ENCODE data around the gene CACNA1A. TPM values are rescaled to one million over a fixed set of nuclear protein-coding genes. Genes with fewer than 3 reads are reported as not detected.
"Not testable (repeated sequence)": the region's sequence is repeated elsewhere in the genome, so short reads cannot be mapped to it uniquely, and the experiment has no call there.

The CACNA1A gene
- total RNA-seq, 2 experiments from 2014 or later: 0.25 to 0.35 TPM

GRCh38 chr19:13211426-13212308 lies 294.6 kb downstream of the CACNA1A start:
- ChIA-PET POLR2A (interaction anchor here (0.6 kb wide), 1 partner anchor 15 kb away, joined by 4 read pairs; no protein-coding TSS in a partner anchor), CTCF (interaction anchor here (0.6 to 1.8 kb wide), 5 partner anchors 22 to 222 kb away, joined by 3 to 5 read pairs (median 3); no protein-coding TSS in a partner anchor)
- Mint-ChIP-seq H3K9me3 (ENCODE audit: low read depth) (no peaks in the 10 kb centered on the region), H3K36me3 (ENCODE audit: low read depth) (no peaks in the 10 kb centered on the region), H3K27me3 (no peaks in the 10 kb centered on the region), H3K27ac (peak overlapping the region; percentile 25), H3K4me3 (no peak overlapping the region), H3K4me1 (peaks cover 30% of the 10 kb centered on the region)
- intact Hi-C loops (cut with DNase I, micrococcal nuclease): loop anchor here in 1 of 2 experiments (5.0 kb wide), 1 partner anchor 51 kb away; no protein-coding TSS in a partner anchor
- DNase-seq (no peak), ATAC-seq (no peak)

- peaks cover 28% of the 10 kb centered on the region for H3K4me1 Mint-ChIP-seq
- no peaks in the 10 kb centered on the region for H3K9me3 Mint-ChIP-seq (ENCODE audit: low read depth)
- no peaks in the 10 kb centered on the region for H3K27me3 Mint-ChIP-seq
- H3K36me3 Mint-ChIP-seq (ENCODE audit: low read depth): no peaks in the 10 kb centered on the region
- intact Hi-C loops (cut with DNase I, micrococcal nuclease): loop anchor here in 1 of 2 experiments (5.0 kb wide), 1 partner anchor 51 kb away; no protein-coding TSS in a partner anchor
- ATAC-seq (no peak), DNase-seq (no peak)
- H3K4me3 Mint-ChIP-seq: no peak overlapping the region
- H3K27ac Mint-ChIP-seq: no peak overlapping the region
- POLR2A ChIA-PET: interaction anchor here (0.6 to 1.0 kb wide), 2 partner anchors 10 to 14 kb away, joined by 3 to 4 read pairs; no protein-coding TSS in a partner anchor
- CTCF ChIA-PET: interaction anchor here (0.6 to 1.8 kb wide), 4 partner anchors 57 to 221 kb away, joined by 3 to 5 read pairs (median 3); no protein-coding TSS in a partner anchor
These were observed 295.3 kb downstream of the CACNA1A start for GRCh38 chr19:13210941-13211340.

- ATAC-seq: no peak
- Mint-ChIP-seq H3K9me3 (ENCODE audit: low read depth) (no peaks in the 10 kb centered on the region), H3K36me3 (ENCODE audit: low read depth) (no peaks in the 10 kb centered on the region), H3K27ac (no peak overlapping the region), H3K27me3 (no peaks in the 10 kb centered on the region), H3K4me3 (no peak overlapping the region), H3K4me1 (peaks cover 22% of the 10 kb centered on the region)
- DNase-seq: no peak
- ChIA-PET POLR2A (interaction anchor here (1.0 kb wide), 1 partner anchor 10 kb away, joined by 3 read pairs; no protein-coding TSS in a partner anchor), CTCF (interaction anchor here (0.6 to 1.8 kb wide), 3 partner anchors 45 to 180 kb away, joined by 3 to 5 read pairs (median 4); no protein-coding TSS in a partner anchor)
- intact Hi-C loops (cut with DNase I, micrococcal nuclease): loop anchor here in 1 of 2 experiments (5.0 kb wide), 1 partner anchor 52 kb away; no protein-coding TSS in a partner anchor
These were observed 295.9 kb downstream of the CACNA1A start for GRCh38 chr19:13210339-13210775.

GRCh38 chr19:13209484-13210338 lies 296.6 kb downstream of the CACNA1A start:
- DNase-seq: no peak
- Mint-ChIP-seq H3K27ac (peak overlapping the region; percentile 70), H3K27me3 (no peaks in the 10 kb centered on the region), H3K4me3 (peak overlapping the region; percentile 44), H3K9me3 (ENCODE audit: low read depth) (no peaks in the 10 kb centered on the region), H3K36me3 (ENCODE audit: low read depth) (no peaks in the 10 kb centered on the region), H3K4me1 (peaks cover 21% of the 10 kb centered on the region)
- intact Hi-C loops (cut with DNase I, micrococcal nuclease): loop anchor here (2.0 to 5.0 kb wide), 3 partner anchors 25 to 53 kb away; no protein-coding TSS in a partner anchor
- CTCF ChIA-PET: interaction anchor here (0.6 to 1.8 kb wide), 3 partner anchors 44 to 179 kb away, joined by 3 to 5 read pairs (median 4); no protein-coding TSS in a partner anchor
- ATAC-seq: no peak
- POLR2A ChIA-PET: interaction anchor here (0.6 to 1.0 kb wide), 2 partner anchors 11 to 43 kb away, joined by 3 read pairs; no protein-coding TSS in a partner anchor

- H3K4me1 Mint-ChIP-seq: peaks cover 21% of the 10 kb centered on the region
- no peak for DNase-seq
- no peaks in the 10 kb centered on the region for H3K9me3 Mint-ChIP-seq (ENCODE audit: low read depth)
- intact Hi-C loops (cut with DNase I, micrococcal nuclease): loop anchor here (1.0 to 2.0 kb wide), 6 partner anchors 26 to 77 kb away; partner anchors contain the start of genes IER2 (in 1 of the 2) and STX10 (in 1 of the 2)
- H3K27ac Mint-ChIP-seq: peak overlapping the region; percentile 70
- H3K27me3 Mint-ChIP-seq: no peaks in the 10 kb centered on the region
- ChIA-PET POLR2A (interaction anchor here (0.6 to 1.1 kb wide), 2 partner anchors 42 to 54 kb away, joined by 3 read pairs; no protein-coding TSS in a partner anchor), CTCF (interaction anchor here (0.7 kb wide), 1 partner anchor 243 kb away, joined by 3 read pairs; no protein-coding TSS in a partner anchor)
- no peaks in the 10 kb centered on the region for H3K36me3 Mint-ChIP-seq (ENCODE audit: low read depth)
- H3K4me3 Mint-ChIP-seq: peak overlapping the region; percentile 77
- peak; percentile 37 for ATAC-seq
These were observed 297.4 kb downstream of the CACNA1A start for GRCh38 chr19:13208672-13209483.

GRCh38 chr19:13207846-13208671 lies 298.2 kb downstream of the CACNA1A start:
- intact Hi-C loops (cut with DNase I, micrococcal nuclease): loop anchor here (1.0 to 2.0 kb wide), 6 partner anchors 27 to 76 kb away; partner anchors contain the start of genes IER2 (in 1 of the 2) and STX10 (in 1 of the 2)
- Mint-ChIP-seq H3K4me1 (peaks cover 21% of the 10 kb centered on the region), H3K27me3 (no peaks in the 10 kb centered on the region), H3K27ac (peak overlapping the region; percentile 97), H3K9me3 (ENCODE audit: low read depth) (no peaks in the 10 kb centered on the region), H3K4me3 (peak overlapping the region; percentile 77), H3K36me3 (ENCODE audit: low read depth) (no peaks in the 10 kb centered on the region)
- ChIA-PET CTCF (interaction anchor here (0.7 kb wide), 1 partner anchor 242 kb away, joined by 3 read pairs; no protein-coding TSS in a partner anchor), POLR2A (interaction anchor here (1.1 kb wide), 1 partner anchor 53 kb away, joined by 3 read pairs; no protein-coding TSS in a partner anchor)
- DNase-seq (peak; percentile 85), ATAC-seq (peak; percentile 89)

GRCh38 chr19:13207237-13207845 lies 298.9 kb downstream of the CACNA1A start:
- peaks cover 18% of the 10 kb centered on the region for H3K4me1 Mint-ChIP-seq
- POLR2A ChIA-PET: no interaction called here
- H3K27me3 Mint-ChIP-seq: no peaks in the 10 kb centered on the region
- H3K9me3 Mint-ChIP-seq (ENCODE audit: low read depth): no peaks in the 10 kb centered on the region
- CTCF ChIA-PET: no interaction called here
- no peak overlapping the region for H3K27ac Mint-ChIP-seq
- intact Hi-C loops (cut with DNase I, micrococcal nuclease): no loop called here
- DNase-seq: no peak
- H3K36me3 Mint-ChIP-seq (ENCODE audit: low read depth): no peaks in the 10 kb centered on the region
- ATAC-seq: no peak
- no peak overlapping the region for H3K4me3 Mint-ChIP-seq

GRCh38 chr19:13206587-13206986 lies 299.7 kb downstream of the CACNA1A start:
- no peaks in the 10 kb centered on the region for H3K36me3 Mint-ChIP-seq (ENCODE audit: low read depth)
- H3K4me1 Mint-ChIP-seq: peaks cover 18% of the 10 kb centered on the region
- no peak overlapping the region for H3K4me3 Mint-ChIP-seq
- CTCF ChIA-PET: no interaction called here
- POLR2A ChIA-PET: no interaction called here
- H3K27ac Mint-ChIP-seq: no peak overlapping the region
- DNase-seq (no peak), ATAC-seq (no peak)
- intact Hi-C loops (cut with DNase I, micrococcal nuclease): no loop called here
- no peaks in the 10 kb centered on the region for H3K27me3 Mint-ChIP-seq
- H3K9me3 Mint-ChIP-seq (ENCODE audit: low read depth): no peaks in the 10 kb centered on the region

GRCh38 chr19:13202112-13202511 lies 304.2 kb downstream of the CACNA1A start:
- POLR2A ChIA-PET, H3K4me1 Mint-ChIP-seq: not testable (repeated sequence)
- CTCF ChIA-PET: interaction anchor here (0.5 to 1.6 kb wide), 3 partner anchors 58 to 61 kb away, joined by 3 to 4 read pairs (median 4); no protein-coding TSS in a partner anchor

More at GRCh38 chr19:13202112-13202511, 304.2 kb downstream of the CACNA1A start:
- H3K9me3 Mint-ChIP-seq (ENCODE audit: low read depth); H3K4me3 Mint-ChIP-seq; H3K36me3 Mint-ChIP-seq (ENCODE audit: low read depth); H3K27me3 Mint-ChIP-seq; ATAC-seq; DNase-seq; intact Hi-C loops (cut with DNase I, micrococcal nuclease); H3K27ac Mint-ChIP-seq: not testable (repeated sequence)

Measured in activated CD4-positive, alpha-beta T cell treated with anti-CD3 and anti-CD28 coated beads for 36 hours (primary cell).